ENCODE measurements around the gene HS2ST1.

GRCh38 chr1:87119541-87120140 lies 205.2 kb downstream of the HS2ST1 start:
- no peak for TF ChIP-seq CTCF (IDR thresholded peaks at IDR 0.05)
- TF ChIP-seq POLR2A (IDR thresholded peaks at IDR 0.05): no peak

Measured in uterus (tissue), 2 donors.